Measurements from ENCODE around the gene EMD.

The EMD gene

GRCh38 chrX:154411981-154412340 is 32.9 kb downstream of the EMD start:
- TF ChIP-seq, protein P1, sequence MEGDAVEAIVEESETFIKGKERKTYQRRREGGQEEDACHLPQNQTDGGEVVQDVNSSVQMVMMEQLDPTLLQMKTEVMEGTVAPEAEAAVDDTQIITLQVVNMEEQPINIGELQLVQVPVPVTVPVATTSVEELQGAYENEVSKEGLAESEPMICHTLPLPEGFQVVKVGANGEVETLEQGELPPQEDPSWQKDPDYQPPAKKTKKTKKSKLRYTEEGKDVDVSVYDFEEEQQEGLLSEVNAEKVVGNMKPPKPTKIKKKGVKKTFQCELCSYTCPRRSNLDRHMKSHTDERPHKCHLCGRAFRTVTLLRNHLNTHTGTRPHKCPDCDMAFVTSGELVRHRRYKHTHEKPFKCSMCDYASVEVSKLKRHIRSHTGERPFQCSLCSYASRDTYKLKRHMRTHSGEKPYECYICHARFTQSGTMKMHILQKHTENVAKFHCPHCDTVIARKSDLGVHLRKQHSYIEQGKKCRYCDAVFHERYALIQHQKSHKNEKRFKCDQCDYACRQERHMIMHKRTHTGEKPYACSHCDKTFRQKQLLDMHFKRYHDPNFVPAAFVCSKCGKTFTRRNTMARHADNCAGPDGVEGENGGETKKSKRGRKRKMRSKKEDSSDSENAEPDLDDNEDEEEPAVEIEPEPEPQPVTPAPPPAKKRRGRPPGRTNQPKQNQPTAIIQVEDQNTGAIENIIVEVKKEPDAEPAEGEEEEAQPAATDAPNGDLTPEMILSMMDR (IDR thresholded peaks at IDR 0.05; ENCODE audit: low read depth, low read length): no peak
- no peak for DNase-seq (ENCODE audit: extremely low read depth, low read depth)

DNA sequence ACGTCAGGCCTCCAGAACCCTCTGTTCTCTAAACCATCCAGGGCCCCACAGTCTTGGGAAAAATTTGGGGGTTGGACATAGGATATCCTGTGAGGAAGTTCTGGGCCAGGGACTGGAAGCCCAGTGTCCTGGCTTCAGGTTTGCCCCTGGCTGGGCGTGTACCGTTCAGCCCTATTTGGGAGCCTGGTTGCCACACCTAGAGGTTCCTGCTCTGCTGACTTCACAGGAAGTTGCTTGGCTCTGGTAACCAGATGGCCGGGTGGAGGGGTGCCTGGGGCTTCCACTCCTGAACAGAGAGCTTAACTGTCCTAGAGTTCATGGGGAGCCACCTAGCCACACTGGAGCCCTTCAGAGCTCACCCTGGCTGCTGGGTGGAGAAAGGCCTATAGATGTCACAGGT is 33.4 kb downstream of the EMD start:
- no peak for DNase-seq (ENCODE audit: extremely low read depth, low read depth)
- TF ChIP-seq, protein P1 (IDR thresholded peaks at IDR 0.05; ENCODE audit: low read depth, low read length): no peak

GRCh38 chrX:154413142-154413541 is 34.0 kb downstream of the EMD start:
- TF ChIP-seq, protein P1 (IDR thresholded peaks at IDR 0.05; ENCODE audit: low read depth, low read length): no peak
- DNase-seq (ENCODE audit: extremely low read depth, low read depth): no peak

DNA sequence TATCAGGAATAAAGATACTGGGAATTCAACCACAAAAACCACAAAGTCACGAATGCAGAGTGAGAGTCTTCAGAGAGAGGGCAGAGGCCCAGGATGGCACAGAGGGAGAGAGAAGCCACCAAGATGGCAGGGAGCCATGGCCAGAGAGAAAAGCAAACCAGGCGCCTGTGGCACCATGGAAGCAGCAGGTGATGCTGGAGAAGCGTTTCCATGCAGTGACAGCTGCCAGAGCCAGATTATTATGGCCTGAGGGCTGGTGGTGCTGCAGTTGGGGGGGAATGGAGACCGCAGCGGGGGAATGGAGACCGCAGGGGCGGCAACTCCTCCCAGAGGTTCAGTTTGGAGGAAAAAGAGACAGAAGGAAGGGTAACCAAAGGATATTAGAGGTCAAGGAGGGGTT is 38.1 kb downstream of the EMD start:
- no peak for DNase-seq (ENCODE audit: extremely low read depth, low read depth)

GRCh38 chrX:154419189-154419588 is 40.1 kb downstream of the EMD start:
- no peak for DNase-seq (ENCODE audit: extremely low read depth, low read depth)
- TF ChIP-seq, protein P1 (IDR thresholded peaks at IDR 0.05; ENCODE audit: low read depth, low read length): no peak

More for the DNA sequence above, 38.1 kb downstream of the EMD start:
- TF ChIP-seq, protein P1 (IDR thresholded peaks at IDR 0.05; ENCODE audit: low read depth, low read length): no peak

- TF ChIP-seq, protein P1 (IDR thresholded peaks at IDR 0.05; ENCODE audit: low read depth, low read length): no peak
- DNase-seq (ENCODE audit: extremely low read depth, low read depth): no peak
Measured at GRCh38 chrX:154419688-154420401, 40.8 kb downstream of the EMD start.

DNA sequence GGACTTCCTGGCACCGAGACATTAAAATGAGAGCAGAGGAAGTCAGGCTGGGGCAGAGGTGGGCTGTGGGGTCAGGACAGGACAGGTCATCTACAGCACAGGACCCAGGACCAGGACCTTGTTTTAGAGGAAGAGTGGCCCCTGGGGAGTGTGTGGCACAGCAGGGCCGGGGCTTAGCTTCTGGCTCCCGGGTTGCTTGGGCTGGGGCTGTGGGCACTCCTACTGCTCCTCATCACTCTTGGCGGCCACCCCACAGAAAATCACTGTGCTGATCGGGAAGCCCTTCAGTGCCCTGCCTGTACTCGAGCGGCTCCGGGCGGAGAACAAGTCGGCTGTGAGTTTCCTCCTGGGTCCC is 41.3 kb downstream of the EMD start:
- TF ChIP-seq, protein P1 (IDR thresholded peaks at IDR 0.05; ENCODE audit: low read depth, low read length): no peak
- DNase-seq (ENCODE audit: extremely low read depth, low read depth): no peak

All from AG09319 (cell line).